HepG2 (cell line): ENCODE results near the gene GGA3. TPM values are rescaled to one million over a fixed set of nuclear protein-coding genes. Genes with fewer than 3 reads are reported as not detected.
A peak's percentile ranks its signal among the peaks of the same experiment; 100 is the strongest.

Experiments used
- CHCHD3 ChIP-seq: sonication (generic); formaldehyde crosslinking; IDR thresholded peaks from 2 replicates; pipeline ENCODE4 v1.8.0; 2022; ENCODE audit warnings: mild to moderate bottlenecking, missing genetic modification reagents, moderate library complexity
- FOXA1 ChIP-seq, 2 experiments: fragments of 450-650 bp in 1 of 2; sonication (generic) in 1 of 2; formaldehyde crosslinking in 1 of 2; IDR thresholded peaks; 2 replicates each; pipeline versions ENCODE4 v1.4.0 to v1.6.1; 2016 to 2020; ENCODE audit warnings: missing genetic modification reagents in 1 of 2
- HHEX ChIP-seq: IDR thresholded peaks from 2 replicates; pipeline ENCODE4 v1.6.1; 2016; ENCODE audit warnings: control low read depth
- KLF11 ChIP-seq: IDR thresholded peaks from 2 replicates; pipeline ENCODE4 v1.6.1; 2016; ENCODE audit warnings: missing compliant biosample characterization
- LCORL ChIP-seq, 2 experiments: fragments of 450-650 bp in 1 of 2; sonication (generic) in 1 of 2; formaldehyde crosslinking in 1 of 2; IDR thresholded peaks; 2 replicates each; pipeline versions ENCODE4 v1.5.0 to v1.6.1; 2017 to 2020; ENCODE audit warnings: antibody characterized with exemption in 1 of 2, missing genetic modification reagents in 1 of 2
- MIER3 ChIP-seq: IDR thresholded peaks from 2 replicates; pipeline ENCODE4 v1.6.1; 2016; ENCODE audit warnings: missing compliant biosample characterization, borderline replicate concordance
- PAWR ChIP-seq: sonication (generic); formaldehyde crosslinking; IDR thresholded peaks from 2 replicates; pipeline ENCODE4 v1.4.0; 2020; ENCODE audit warnings: missing genetic modification reagents, mild to moderate bottlenecking, borderline replicate concordance
- SUZ12 ChIP-seq: fragments of 150-350 bp; IDR thresholded peaks from 2 replicates; pipeline ENCODE4 v1.6.1; 2014; ENCODE audit warnings: low read depth, low read length
- TMF1 ChIP-seq: sonication (generic); formaldehyde crosslinking; IDR thresholded peaks from 2 replicates; pipeline ENCODE4 v1.8.1; 2022; ENCODE audit warnings: low read depth, missing genetic modification reagents
- ZFP82 ChIP-seq: sonication (generic); formaldehyde crosslinking; IDR thresholded peaks from 2 replicates; pipeline ENCODE4 v1.5.1; 2020; ENCODE audit warnings: mild to moderate bottlenecking, missing genetic modification reagents, borderline replicate concordance
- ZIK1 ChIP-seq: sonication (generic); formaldehyde crosslinking; IDR thresholded peaks from 2 replicates; pipeline ENCODE4 v1.5.0; 2020; ENCODE audit warnings: mild to moderate bottlenecking, low read depth, missing genetic modification reagents, borderline replicate concordance
- ZNF326 ChIP-seq: sonication (generic); formaldehyde crosslinking; IDR thresholded peaks from 2 replicates; pipeline ENCODE4 v1.4.0; 2020; ENCODE audit warnings: missing genetic modification reagents, borderline replicate concordance
- ZNF441 ChIP-seq: sonication (generic); formaldehyde crosslinking; IDR thresholded peaks from 2 replicates; pipeline ENCODE4 v1.7.0; 2021; ENCODE audit warnings: missing genetic modification reagents, borderline replicate concordance
- ZNF552 ChIP-seq: sonication (generic); formaldehyde crosslinking; IDR thresholded peaks from 2 replicates; pipeline ENCODE4 v1.9.0; 2022; ENCODE audit warnings: missing genetic modification reagents, mild to moderate bottlenecking, borderline replicate concordance
- ZNF556 ChIP-seq: sonication (generic); formaldehyde crosslinking; IDR thresholded peaks from 2 replicates; pipeline ENCODE4 v1.4.0; 2020; ENCODE audit warnings: mild to moderate bottlenecking, missing genetic modification reagents, borderline replicate concordance
- polyA plus RNA-seq, 8 experiments: library from polyadenylated mRNA; depleted of rRNA in 3 of 8; stranded (reverse) in 7 of 8; unstranded in 1 of 8; fragments of >200 nt; fragmentation: Illumina TruSeq in 4 of 8; extraction: Trizol in 4 of 8; gene quantifications; 2 replicates each; pipeline versions ENCODE4 v1.2.1 to v1.2.3, GENCODE V29; 2011 to 2016; ENCODE audit warnings: low read depth in 4 of 8, missing spikeins in 1 of 8, mixed read lengths in 1 of 8; ENCODE audit not compliant: insufficient read depth in 1 of 8
- total RNA-seq, 5 experiments: library from RNA; depleted of rRNA; stranded (reverse); fragments of >200 nt; fragmentation: Illumina TruSeq; extraction: Trizol; gene quantifications; 2 replicates each; pipeline ENCODE4 v1.2.3, GENCODE V29; 2016; ENCODE audit warnings: low read depth in 1 of 5
- TF ChIP-seq, protein P1 (sequence below): sonication (generic); formaldehyde crosslinking; IDR thresholded peaks from 2 replicates; pipeline ENCODE4 v1.4.0; 2020; ENCODE audit warnings: missing genetic modification reagents; ENCODE audit errors: not compliant biosample characterization
- TF ChIP-seq, protein P2 (sequence below): sonication (generic); formaldehyde crosslinking; IDR thresholded peaks from 2 replicates; pipeline ENCODE4 v1.8.0; 2022; ENCODE audit warnings: missing genetic modification reagents, mild to moderate bottlenecking, borderline replicate concordance
- TF ChIP-seq, protein P3 (sequence below): sonication (generic); formaldehyde crosslinking; IDR thresholded peaks from 2 replicates; pipeline ENCODE4 v1.5.0; 2020; ENCODE audit warnings: missing genetic modification reagents
- TF ChIP-seq, protein P4 (sequence below): sonication (generic); IDR thresholded peaks from 2 replicates; pipeline ENCODE4 v1.6.1; 2016; ENCODE audit warnings: low read depth, borderline replicate concordance
- TF ChIP-seq, protein P5 (sequence below): sonication (generic); formaldehyde crosslinking; IDR thresholded peaks from 2 replicates; pipeline ENCODE4 v1.8.0; 2022; ENCODE audit warnings: mild to moderate bottlenecking, missing genetic modification reagents; ENCODE audit not compliant: insufficient replicate concordance

Gene GGA3
- total and polyA plus RNA-seq, 2 of the 13 experiments (the other 11 are each of a cell fraction or from before 2014, with no cell fraction given), result 28.4 to 43.7 TPM

DNA sequence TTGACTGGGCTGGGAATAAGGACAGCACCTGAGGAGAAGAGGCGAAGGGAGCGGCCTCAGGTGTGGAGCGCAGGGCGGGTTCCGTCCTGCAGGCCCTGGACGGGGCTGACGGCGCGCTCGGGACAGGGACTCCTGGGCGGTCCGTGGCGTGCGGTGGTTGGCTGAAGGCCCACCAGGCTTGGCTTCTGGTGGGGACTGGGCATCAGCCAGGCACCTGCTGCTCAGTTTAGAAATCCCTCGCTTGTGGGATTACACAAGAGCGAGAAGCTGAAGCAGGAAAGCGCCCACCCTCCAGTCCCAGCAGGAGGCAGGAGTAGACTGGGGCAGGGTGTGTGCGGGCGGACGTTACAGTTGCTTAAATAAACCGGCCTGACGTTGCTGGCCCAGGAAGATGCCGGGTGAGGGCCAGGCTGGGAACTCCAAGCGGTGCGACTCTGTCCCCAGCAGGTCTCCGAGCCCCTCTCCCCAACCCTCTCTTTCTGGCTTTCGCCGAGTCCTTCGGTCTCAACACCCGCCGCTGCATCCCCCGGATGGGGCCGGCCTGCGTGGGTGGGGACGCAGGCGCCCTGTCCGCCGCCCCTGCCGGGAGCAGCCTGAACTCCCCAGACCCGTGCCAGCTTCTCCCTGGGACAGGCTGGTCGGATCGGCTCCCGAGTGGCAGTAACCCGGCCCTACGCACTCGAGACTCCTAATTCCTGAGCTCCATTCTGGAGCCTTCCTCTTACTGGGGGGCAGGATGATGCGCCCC is 9.0 kb upstream of the GGA3 start (continued):
- TF ChIP-seq, protein P1, sequence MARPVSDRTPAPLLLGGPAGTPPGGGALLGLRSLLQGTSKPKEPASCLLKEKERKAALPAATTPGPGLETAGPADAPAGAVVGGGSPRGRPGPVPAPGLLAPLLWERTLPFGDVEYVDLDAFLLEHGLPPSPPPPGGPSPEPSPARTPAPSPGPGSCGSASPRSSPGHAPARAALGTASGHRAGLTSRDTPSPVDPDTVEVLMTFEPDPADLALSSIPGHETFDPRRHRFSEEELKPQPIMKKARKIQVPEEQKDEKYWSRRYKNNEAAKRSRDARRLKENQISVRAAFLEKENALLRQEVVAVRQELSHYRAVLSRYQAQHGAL (CRISPR knock-in tag), result no peak
- TF ChIP-seq ZFP82 (0 out of 2 replicates have a peak, but pooled peaks have one; percentile 66), FOXA1 (IDR thresholded peaks at IDR 0.05) (no peak), FOXA1 (CRISPR knock-in tag; IDR thresholded peaks at IDR 0.05) (peak; percentile 21; the same call in 1 of the 2 replicates), ZNF326 (CRISPR knock-in tag) (no peak), HHEX (CRISPR knock-in tag) (no peak), CHCHD3 (no peak; the same call in 1 of the 2 replicates), PAWR (CRISPR knock-in tag) (0 out of 2 replicates have a peak, but pooled peaks have one; percentile 23), ZNF556 (CRISPR knock-in tag) (no peak), SUZ12 (no peak), TMF1 (no peak), ZNF552 (CRISPR knock-in tag) (no peak), MIER3 (CRISPR knock-in tag) (peak; percentile 29; the same call in 1 of the 2 replicates), LCORL (IDR thresholded peaks at IDR 0.05) (no peak), LCORL (CRISPR knock-in tag; IDR thresholded peaks at IDR 0.05) (peak; percentile 98), ZNF441 (CRISPR knock-in tag) (peak; percentile 33; the same call in 1 of the 2 replicates), ZIK1 (CRISPR knock-in tag) (no peak), KLF11 (CRISPR knock-in tag) (0 out of 2 replicates have a peak, but pooled peaks have one; percentile 26)
- TF ChIP-seq, protein P2, sequence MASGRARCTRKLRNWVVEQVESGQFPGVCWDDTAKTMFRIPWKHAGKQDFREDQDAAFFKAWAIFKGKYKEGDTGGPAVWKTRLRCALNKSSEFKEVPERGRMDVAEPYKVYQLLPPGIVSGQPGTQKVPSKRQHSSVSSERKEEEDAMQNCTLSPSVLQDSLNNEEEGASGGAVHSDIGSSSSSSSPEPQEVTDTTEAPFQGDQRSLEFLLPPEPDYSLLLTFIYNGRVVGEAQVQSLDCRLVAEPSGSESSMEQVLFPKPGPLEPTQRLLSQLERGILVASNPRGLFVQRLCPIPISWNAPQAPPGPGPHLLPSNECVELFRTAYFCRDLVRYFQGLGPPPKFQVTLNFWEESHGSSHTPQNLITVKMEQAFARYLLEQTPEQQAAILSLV (CRISPR knock-in tag), result no peak; the same call in 1 of the 2 replicates
- TF ChIP-seq, protein P3, sequence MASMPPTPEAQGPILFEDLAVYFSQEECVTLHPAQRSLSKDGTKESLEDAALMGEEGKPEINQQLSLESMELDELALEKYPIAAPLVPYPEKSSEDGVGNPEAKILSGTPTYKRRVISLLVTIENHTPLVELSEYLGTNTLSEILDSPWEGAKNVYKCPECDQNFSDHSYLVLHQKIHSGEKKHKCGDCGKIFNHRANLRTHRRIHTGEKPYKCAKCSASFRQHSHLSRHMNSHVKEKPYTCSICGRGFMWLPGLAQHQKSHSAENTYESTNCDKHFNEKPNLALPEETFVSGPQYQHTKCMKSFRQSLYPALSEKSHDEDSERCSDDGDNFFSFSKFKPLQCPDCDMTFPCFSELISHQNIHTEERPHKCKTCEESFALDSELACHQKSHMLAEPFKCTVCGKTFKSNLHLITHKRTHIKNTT (CRISPR knock-in tag), result no peak
- TF ChIP-seq, protein P4, sequence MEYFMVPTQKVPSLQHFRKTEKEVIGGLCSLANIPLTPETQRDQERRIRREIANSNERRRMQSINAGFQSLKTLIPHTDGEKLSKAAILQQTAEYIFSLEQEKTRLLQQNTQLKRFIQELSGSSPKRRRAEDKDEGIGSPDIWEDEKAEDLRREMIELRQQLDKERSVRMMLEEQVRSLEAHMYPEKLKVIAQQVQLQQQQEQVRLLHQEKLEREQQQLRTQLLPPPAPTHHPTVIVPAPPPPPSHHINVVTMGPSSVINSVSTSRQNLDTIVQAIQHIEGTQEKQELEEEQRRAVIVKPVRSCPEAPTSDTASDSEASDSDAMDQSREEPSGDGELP, result peak; percentile 44; the same call in 1 of the 2 replicates
- TF ChIP-seq, protein P5, sequence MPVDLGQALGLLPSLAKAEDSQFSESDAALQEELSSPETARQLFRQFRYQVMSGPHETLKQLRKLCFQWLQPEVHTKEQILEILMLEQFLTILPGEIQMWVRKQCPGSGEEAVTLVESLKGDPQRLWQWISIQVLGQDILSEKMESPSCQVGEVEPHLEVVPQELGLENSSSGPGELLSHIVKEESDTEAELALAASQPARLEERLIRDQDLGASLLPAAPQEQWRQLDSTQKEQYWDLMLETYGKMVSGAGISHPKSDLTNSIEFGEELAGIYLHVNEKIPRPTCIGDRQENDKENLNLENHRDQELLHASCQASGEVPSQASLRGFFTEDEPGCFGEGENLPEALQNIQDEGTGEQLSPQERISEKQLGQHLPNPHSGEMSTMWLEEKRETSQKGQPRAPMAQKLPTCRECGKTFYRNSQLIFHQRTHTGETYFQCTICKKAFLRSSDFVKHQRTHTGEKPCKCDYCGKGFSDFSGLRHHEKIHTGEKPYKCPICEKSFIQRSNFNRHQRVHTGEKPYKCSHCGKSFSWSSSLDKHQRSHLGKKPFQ (CRISPR knock-in tag), result no peak
